AG10803 (cell line): ENCODE results near the gene GMDS.

Experiments
- DNase-seq: peaks from one replicate; pipeline ENCODE4 v3.0.0; 2010; ENCODE audit warnings: low read depth
- H3K4me3 ChIP-seq: 2 replicates; pipeline ENCODE4 v1.5.1; 2011; ENCODE audit warnings: mild to moderate bottlenecking, low read length, control low read depth
- CTCF ChIP-seq: conservative IDR thresholded peaks from 2 replicates; pipeline ENCODE4 v1.5.1; 2011; ENCODE audit warnings: mild to moderate bottlenecking, low read length, control low read depth, inconsistent platforms

The GMDS gene

DNA sequence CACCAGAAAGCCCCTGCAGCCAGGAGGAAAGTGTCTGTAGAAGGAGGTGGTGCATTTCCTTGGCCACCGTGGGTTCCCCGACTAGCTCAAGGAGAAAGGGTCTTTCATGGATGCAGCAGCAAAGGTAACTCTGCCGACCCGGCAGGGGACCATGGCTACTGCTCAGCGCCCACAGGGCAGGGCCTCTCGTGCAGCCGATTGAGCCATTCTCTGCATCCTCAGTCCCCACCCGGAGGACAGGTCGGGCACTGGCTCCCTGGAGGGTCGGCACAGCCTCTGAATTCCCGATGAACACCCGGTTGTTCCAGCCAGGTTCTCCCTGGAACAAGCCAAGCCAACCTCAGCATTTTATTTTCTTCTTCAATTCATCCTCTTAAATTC, 659.7 kb downstream of the GMDS start:
- no peak for TF ChIP-seq CTCF
- H3K4me3 ChIP-seq, result no peak overlapping the region
- no peak for DNase-seq

DNA sequence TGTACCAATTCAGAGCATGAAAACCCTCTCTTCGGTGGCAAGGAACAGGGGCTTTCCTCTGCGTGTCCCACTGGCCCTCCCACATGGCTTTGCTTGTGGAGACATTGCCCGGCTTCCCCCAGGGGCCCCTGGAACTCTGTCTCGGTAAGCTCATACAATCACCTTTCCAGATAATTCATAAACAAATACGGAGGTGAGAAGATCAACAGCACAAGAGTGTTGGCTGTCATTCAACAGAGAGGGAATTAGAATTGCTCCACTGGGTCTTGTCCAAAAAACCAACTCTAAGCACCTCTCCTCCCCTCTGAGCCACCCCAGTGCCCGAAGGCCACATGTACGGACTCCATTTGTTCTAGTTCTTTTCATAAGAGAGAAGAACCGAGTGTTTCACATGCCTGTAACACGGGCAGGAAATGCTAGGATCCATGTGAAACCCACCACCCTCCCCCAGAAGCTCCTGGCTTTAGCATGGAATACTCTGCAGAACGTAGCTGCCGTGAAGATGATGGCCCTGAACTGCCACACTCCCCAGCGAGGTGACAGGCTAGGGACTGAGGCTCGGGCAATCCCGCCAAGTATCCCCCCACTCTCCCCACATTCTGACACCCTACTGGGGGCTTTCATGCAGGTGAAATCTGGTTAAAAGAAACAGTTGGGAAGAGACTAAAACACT, 660.3 kb downstream of the GMDS start:
- H3K4me3 ChIP-seq, result no peak overlapping the region
- TF ChIP-seq CTCF, result no peak
- no peak for DNase-seq

GRCh38 chr6:1584146-1584545, 661.3 kb downstream of the GMDS start:
- TF ChIP-seq CTCF, result no peak
- H3K4me3 ChIP-seq, result no peak overlapping the region
- no peak for DNase-seq

GRCh38 chr6:1581120-1581991, 664.0 kb downstream of the GMDS start:
- no peak overlapping the region for H3K4me3 ChIP-seq
- no peak for TF ChIP-seq CTCF
- DNase-seq, result no peak

GRCh38 chr6:1580585-1580984, 664.8 kb downstream of the GMDS start:
- no peak for DNase-seq
- no peak for TF ChIP-seq CTCF
- no peak overlapping the region for H3K4me3 ChIP-seq

DNA sequence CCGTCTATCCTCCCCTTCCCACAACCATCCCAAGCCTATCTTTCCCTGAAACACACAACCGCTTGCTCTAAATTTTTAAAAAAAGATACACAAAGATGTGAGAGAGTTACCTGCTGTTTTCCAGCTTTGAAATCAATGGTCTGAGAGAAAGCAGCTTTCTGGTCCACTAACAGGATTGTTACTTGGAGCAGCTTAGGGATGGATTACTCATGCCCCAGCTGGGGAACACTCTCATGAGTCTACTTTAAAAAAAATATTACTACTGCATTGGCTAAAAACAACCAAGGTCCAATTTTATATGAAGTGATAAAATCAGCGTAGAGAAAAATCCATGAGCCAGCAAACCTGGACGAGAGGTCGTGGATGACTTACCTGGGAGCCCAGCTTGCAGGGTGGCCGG, 665.3 kb downstream of the GMDS start:
- TF ChIP-seq CTCF, result no peak

GRCh38 chr6:1579096-1579495, 666.3 kb downstream of the GMDS start:
- no peak for DNase-seq
- no peak overlapping the region for H3K4me3 ChIP-seq
- TF ChIP-seq CTCF, result no peak

More for the DNA sequence above, 665.3 kb downstream of the GMDS start:
- no peak overlapping the region for H3K4me3 ChIP-seq
- DNase-seq, result no peak
